ENCODE data around the gene ABLIM2.

Gene ABLIM2

GRCh38 chr4:7938609-7939376 is 219.8 kb downstream of the ABLIM2 start:
- TF ChIP-seq CTCF (IDR thresholded peaks at IDR 0.05) = no peak

GRCh38 chr4:7938266-7938608 is 220.4 kb downstream of the ABLIM2 start:
- TF ChIP-seq CTCF (IDR thresholded peaks at IDR 0.05) = no peak

GRCh38 chr4:7937006-7937405 is 221.6 kb downstream of the ABLIM2 start:
- TF ChIP-seq CTCF (IDR thresholded peaks at IDR 0.05) = no peak

- TF ChIP-seq CTCF (IDR thresholded peaks at IDR 0.05) = no peak
Observed at GRCh38 chr4:7933651-7934510, 224.7 kb downstream of the ABLIM2 start.

- TF ChIP-seq CTCF (IDR thresholded peaks at IDR 0.05) = no peak
Observed at GRCh38 chr4:7932287-7932686, 226.3 kb downstream of the ABLIM2 start.

- TF ChIP-seq CTCF (IDR thresholded peaks at IDR 0.05) = peak; percentile 27; the same call in 1 of the 2 replicates
Observed at GRCh38 chr4:7929118-7929951, 229.3 kb downstream of the ABLIM2 start.

GRCh38 chr4:7928711-7929110 is 229.9 kb downstream of the ABLIM2 start:
- TF ChIP-seq CTCF (IDR thresholded peaks at IDR 0.05) = no peak
